GM19328 (cell line): Measurements from ENCODE around the gene SCFD1.
"Not testable (repeated sequence)": the region's sequence is repeated elsewhere in the genome, so short reads cannot be mapped to it uniquely, and the experiment has no call there.

Experiments used
- ATAC-seq: cut with Tn5 transposase; IDR thresholded peaks from one replicate; pipeline ENCODE4 v1.9.1; 2021; ENCODE audit warnings: mild to moderate bottlenecking, moderate library complexity; ENCODE audit not compliant: unreplicated experiment

Gene SCFD1

DNA sequence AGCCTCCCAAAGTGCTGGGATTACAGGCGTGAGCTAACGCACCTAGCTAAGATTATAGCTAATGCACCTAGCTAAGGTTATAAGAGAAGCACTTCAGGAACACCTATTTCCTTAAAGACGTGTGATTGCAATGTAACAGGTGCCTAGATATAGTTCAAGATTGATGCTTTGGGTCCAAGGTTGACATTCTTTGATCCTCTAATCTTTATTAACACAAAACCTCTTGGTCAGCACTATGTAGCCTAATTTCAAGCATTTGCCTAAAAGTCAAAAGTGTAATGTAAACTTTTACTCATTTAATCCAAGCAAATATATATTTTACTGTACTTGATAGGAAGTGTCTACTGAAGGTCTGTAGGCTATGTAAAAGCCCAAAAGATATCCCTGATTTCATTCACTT lies 36.5 kb downstream of the SCFD1 start:
- ATAC-seq, result no peak

DNA sequence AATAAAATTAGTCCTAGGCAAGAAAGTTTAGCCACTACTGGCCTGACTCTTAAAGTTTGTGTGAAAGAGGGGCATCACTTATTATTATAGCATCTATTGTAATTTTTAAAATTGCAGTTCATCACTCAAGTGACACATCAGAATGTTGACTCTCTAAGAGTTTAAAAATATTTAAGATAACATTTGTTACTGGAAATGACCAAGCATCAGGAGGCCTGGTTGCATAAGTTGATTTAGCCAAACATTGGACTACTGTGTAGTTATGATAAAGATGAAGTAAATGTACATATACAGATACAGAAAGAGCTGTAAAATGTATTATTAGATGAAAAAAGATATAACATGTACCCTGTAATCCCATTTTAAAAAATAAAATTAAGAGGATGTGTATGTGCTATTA lies 47.5 kb downstream of the SCFD1 start:
- ATAC-seq, result no peak

DNA sequence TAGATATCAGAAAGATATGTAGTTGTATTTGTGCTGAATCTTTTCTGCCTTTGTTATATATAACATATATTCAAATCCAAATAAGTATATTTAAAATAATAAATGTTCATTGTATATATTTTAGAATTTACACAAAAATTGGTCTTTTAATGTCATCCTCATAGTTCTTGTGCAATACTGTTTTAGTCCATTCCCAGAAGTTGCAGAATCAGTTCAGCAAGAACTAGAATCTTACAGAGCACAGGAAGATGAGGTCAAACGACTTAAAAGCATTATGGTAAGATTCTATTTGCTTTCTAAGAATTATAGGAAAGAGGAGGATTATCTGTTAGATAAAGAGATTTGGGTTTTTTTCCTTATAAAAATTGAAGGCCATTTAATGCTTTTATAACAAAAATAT lies 51.0 kb downstream of the SCFD1 start:
- no peak for ATAC-seq

DNA sequence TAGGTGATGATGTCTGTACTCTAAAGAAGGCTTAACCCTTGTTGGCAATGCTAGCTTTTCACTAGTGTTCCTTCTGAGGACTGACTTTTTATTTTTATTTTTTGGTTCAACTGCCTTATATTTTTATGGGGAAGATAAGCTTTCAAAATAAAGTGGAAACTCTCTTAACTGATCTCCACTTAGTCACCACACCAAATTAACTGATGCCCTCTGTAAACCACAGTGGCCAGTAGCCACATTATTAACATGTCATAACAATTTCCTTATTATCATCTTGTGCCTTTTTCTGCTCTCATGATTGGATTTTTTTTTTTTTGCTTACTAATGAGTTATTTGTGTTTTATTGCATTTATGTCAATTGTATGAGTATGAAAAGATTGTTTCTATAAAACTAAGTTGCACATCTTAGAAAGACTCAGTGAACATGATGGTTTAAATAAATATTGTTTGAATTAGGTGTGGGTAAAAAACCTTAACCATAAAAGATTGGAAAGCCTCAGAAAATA lies 56.9 kb downstream of the SCFD1 start:
- ATAC-seq, result no peak

DNA sequence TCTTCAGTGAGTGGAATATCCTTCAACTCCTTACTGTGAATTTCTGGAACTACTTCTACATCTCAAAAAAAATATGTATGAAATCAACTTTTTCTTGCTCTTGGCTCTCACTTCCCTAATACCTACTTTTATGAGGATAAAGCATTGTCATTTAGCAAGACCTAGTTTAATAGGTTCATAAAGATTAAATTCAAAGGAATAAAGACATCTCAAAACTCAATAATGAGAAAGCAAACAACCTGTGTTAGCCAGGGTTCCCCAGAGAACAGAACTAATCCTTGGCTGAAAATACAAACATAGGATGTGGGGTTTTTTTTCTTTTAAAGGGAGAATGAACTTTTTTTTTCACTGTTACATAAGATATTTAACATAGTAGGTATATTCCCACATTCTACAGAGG lies 57.9 kb downstream of the SCFD1 start:
- no peak for ATAC-seq

DNA sequence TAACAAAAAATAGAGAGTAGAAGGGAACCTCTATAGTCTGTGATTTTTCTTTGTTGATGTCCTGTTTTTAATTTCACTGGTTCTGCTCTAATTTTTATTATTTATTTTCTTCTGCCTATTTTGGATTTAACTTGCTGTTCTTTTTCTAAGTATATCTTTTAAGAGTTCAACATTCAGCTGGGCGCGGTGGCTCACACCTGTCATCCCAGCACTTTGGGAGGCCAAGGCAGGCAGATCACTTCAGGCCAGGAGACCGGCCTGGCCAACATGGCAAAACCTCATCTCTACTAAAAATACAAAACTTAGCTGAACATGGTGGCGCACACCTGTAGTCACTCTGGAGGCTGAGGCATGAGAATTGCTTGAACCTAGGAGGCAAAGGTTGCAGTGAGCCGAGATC lies 58.7 kb downstream of the SCFD1 start:
- ATAC-seq, result not testable (repeated sequence)

DNA sequence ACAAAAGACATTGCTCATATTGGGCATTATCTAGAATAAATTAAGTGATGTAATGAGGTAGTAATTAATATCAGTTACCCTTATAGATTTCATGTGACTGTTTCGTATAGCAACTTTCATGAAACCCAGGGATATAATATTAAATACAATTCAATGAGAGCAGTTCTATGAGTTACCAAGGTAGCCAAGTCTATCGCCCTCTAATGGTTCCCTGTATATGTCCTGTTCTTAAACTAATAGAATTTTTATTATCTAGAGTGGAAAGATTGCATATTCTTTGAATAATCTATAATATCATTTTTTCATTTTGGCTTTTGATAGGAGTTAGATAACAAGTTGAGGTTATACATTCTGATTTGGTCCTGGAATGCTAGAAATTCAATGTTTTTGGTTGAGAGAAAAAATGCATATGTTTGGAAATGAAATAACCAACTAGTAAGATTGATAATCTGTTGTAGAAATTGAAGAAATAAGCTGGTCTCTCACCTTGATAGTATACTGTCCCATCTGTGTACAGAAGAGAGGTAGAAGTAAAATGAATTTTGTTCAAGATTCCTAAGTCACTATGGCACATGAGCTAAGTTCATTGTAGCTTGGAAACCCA lies 59.7 kb downstream of the SCFD1 start:
- ATAC-seq, result no peak

DNA sequence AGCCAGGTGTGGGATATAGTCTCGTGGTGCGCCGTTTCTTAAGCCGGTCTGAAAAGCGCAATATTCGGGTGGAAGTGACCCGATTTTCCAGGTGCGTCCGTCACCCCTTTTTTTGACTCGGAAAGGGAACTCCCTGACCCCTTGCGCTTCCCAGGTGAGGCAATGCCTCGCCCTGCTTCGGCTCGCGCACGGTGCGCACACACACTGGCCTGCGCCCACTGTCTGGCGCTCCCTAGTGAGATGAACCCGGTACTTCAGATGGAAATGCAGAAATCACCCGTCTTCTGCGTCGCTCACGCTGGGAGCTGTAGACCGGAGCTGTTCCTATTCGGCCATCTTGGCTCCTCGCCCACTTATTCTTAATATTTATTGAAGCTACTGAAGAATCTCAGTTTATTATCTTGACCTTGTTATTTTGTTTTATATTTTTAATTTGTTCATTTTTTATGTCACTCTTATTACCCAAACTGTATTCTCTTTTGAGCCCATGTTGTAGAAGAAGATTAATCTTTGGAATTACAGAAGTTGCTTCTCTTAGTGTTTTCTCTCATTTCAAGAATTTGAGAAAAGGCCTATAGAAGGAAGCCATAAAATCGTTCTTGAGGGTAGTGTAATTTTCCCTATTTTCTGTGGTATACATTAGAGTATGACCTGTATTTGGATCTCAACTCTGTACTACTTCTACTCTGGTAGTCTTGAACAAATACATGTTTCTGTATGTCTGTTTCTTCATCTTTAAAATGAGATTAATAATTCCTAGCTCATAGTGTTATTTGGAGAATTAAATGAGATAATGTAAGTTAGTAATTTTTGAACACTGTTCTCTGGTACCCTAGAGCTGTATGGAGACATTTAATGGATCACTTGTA lies 68.6 kb downstream of the SCFD1 start:
- not testable (repeated sequence) for ATAC-seq

DNA sequence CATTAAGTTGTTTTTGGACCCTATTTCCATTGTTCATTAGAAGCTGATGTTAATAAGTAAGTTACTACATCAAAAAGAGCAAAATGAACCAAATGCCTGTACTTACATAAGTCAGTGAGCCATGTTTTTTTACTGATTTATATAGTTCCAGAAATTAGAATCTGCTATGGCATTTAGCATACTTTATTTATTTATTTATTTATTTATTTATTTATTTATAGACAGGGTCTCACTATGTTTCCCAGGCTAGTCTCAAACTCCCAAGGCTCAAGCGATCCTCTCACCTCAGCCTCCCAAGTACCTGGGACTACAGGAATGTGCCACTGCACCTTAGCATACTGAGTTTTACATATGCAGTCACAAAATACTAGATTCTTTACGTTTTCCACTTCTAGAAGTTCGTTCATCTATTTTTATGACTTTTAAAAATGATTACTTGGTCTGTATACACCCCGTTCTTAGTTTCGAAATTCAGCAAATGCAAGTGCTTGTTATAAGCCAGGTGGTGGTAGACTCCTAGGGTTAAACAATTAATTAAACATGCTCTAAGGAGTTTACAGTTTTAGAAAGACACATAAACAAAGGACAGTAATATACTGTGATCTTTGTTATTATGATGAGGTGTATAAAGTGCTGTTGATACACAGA lies 69.8 kb downstream of the SCFD1 start:
- ATAC-seq, result no peak

DNA sequence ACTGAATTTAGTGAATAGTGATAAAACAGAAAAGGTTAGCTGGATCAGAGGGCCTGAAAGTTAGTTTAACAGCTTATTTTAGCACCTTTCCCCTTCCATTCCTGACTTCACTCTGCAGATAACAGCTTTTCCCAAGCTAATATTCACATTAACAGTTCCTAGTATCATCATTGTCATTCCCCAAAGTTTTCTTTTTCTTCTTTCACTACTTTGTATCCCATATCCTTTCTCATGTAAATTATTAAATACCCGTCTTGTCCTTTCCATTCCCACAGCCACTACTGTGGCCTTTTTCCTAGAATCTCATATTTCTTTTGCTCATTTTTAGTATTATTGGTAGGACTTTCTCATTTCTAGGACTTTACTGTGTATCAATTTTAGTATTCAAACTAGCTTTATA lies 70.5 kb downstream of the SCFD1 start:
- no peak for ATAC-seq

DNA sequence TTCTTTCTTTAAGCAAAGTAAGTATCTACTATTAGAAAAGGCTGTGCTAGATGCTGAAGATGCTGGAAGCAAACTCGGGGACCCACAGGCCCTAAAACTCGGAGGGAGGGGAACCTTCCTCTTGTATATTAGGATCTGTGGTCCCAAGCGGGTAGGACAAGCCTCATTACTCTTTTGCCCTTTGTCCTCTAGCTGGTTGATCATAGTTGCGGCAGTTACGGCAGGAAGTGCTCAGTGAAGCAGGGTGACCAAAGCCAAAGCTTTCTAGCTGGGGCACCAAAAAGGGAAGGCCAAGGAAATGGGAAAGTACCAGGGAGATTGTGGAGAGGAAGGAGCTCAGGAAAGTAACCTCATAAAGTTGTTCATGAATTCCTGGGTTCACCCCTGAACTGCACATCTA lies 76.3 kb downstream of the SCFD1 start:
- ATAC-seq, result no peak

DNA sequence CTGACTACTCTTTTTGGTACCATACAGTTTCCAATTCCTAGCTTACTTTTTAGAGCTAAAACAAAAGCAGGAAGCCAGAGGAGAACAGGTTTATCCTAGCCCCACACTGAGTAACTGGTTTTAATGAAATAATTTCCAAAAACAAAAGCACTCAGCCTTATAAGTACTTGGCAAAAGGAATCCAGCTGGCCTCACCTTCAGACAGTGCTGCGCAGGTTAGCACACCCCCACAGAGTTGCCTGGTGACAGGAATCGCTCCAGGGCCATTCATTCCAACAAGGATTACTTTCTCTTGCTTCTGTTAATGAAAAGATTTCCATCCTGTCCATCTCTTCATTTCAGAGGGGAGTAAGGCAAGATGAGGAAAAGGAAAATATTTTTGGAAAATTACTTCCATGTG lies 84.6 kb downstream of the SCFD1 start:
- ATAC-seq, result no peak

DNA sequence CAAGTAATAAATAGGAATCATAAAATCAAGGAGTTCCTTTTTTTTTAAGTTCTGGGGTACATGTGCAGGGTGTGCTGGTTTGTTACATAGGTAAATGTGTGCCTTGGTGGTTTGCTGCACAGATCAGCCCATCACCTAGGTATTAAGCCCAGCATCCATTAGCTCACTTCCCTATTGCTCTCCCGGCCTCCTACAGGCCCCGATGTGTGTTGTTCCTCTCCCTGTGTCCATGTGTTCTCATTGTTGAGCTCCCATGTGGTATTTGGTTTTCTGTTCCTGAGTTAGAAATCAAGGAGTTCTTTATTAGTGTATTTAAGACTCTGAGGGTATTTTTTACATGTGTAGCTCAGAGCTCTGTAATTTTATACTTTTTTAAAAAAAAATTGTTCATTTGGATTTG lies 86.0 kb downstream of the SCFD1 start:
- ATAC-seq, result no peak

DNA sequence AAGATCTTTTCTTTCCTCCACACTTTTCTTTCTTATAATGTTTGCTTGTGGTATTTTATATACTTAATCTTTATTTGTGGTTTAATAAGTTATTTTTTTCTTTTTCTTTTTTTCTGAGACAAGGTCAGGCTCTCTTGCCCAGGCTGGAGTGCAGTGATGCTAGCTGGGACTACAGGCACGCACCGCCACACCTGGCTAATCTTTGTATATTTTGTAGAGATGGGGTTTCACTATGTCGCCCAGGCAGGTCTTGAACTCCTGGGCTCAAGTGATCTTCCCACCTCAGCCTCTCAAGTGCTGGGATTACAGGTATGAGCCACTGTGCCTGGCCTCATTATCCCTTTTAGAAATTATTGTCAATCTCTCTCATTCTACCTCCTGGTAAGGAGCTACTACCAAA lies 87.1 kb downstream of the SCFD1 start:
- ATAC-seq, result no peak

DNA sequence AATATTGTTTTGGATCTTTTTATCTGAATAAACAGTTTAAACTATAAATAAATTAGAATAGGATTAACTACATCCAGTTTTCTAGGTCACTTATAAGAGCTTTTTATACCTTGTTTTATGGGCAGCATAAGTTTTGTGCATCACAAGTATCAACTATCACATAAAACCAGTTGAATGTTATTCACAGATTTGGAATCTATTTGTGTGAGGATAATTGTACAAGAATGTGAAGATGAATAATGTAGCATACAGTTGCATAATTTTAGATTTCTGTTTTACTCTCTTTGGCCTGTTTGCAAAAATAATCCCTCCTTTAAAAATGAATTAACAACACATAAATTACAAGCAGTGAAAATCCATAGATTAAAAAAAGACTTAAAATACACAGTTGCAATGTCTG lies 88.8 kb downstream of the SCFD1 start:
- no peak for ATAC-seq

DNA sequence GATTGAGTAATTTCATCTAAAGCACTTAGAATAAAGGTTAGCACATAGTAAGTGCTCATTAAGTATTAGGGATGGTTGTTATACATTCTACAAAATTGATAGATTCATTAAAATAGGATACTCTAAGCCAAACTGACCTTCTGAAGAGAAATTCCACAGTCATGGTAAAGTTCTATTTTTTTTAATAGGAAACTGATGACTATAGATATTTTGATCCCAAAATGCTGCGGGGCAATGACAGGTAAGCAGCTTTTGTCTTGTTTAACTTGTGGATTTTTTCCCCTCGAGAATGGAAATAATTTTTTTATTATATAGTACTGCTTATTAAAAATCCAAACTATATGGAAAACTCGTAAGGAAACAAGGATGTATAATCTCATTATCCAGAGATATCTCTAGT lies 97.0 kb downstream of the SCFD1 start:
- no peak for ATAC-seq

DNA sequence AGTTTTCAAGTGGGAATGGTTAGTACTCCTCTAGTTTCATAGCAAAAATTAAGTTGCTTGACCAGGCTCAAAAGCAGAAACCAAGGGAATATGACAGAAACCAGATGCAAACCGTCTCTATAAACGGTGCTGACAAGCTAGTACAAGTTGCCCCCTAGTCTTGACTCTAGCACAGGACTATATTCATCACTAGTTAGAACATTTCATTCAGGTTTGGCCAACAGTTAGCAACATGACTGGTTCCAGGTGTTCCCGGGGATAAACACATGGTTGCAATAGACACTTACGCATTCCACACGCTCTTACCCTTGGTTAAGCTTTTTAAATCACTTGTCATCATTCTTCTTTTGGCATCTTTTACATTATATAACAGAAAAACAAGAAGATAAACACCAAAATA lies 103.6 kb downstream of the SCFD1 start:
- no peak for ATAC-seq

DNA sequence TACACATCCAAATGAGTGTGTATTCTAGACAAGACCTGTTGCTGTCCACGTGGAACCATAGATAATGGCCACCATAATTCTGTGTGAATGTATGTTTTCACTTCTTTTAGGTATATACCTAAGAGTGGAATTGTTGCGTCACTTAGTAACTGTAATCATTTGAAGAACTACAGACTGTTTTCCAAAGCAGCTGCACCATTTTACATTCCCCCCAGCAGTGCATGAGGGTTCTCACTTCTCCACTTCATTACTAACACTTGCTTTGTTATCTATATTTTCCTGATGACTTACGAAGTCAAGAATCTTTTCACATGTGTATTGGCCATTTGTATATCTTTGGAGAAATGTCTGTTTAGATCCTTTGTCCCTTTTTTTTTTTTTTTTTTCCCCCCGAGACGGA lies 106.4 kb downstream of the SCFD1 start:
- ATAC-seq, result no peak

DNA sequence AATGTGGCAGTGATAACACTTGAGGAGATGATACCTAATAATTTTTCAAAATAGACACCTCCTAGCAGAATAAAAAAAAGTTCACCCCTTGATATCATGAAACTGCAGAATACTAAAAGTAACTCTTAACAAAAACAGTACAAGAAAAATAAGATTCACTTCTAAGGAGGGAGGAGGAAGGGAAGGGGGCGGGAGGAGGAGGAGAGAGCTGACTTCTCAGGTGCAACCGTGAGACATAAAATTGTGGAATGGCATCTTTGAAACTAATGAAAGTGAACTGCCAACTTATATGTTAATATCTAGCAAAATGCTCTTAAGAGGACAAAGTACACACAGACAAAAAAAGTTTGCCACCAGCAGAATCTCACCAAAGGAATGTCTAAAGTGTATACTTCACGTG lies 115.8 kb downstream of the SCFD1 start:
- no peak for ATAC-seq

DNA sequence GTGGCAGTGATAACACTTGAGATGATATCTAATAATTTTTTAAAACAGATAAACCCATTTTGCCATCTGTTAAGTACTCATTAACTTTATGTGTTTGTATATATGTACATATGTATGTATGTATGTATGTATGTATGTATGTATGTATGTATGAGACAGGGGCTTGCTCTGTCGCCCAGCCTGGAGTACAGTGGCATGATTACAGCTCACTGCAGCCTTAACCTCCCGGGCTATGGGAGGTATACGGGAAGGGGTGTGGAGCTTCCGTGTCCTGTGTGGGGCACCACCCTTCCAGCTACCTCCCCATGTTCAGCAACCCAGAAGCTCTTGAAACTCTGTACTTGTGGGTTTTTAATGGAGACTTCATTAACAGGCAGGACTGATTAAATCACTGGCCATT lies 116.9 kb downstream of the SCFD1 start:
- ATAC-seq, result no peak

DNA sequence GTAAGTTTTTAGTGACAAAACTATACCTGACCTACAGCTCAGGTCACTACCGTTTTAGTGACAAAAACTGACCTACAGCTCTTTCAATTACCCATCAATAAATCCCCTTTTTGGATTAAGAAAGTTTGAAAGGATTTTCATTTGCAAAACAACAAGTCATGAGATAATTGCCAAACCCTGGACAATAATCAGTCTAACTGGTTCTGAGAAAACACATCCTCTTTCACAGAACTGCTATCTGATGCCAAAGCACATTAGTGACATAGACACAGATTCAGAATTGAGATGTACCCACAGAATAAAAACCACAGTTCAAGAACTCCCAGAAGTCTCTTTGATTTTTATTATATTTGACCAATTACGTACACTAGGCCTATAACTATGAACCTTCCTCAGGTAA lies 126.2 kb downstream of the SCFD1 start:
- no peak for ATAC-seq
